GM12874 (cell line): Measurements from ENCODE around the gene MSANTD7.

Experiments used
- CTCF ChIP-seq: IDR thresholded peaks from 2 replicates; pipeline ENCODE4 v1.5.1; 2011; ENCODE audit warnings: low read depth, mild to moderate bottlenecking, control low read depth, low read length, moderate library complexity; ENCODE audit not compliant: insufficient read depth

Gene MSANTD7

GRCh38 chr10:14810969-14811953, 26.8 kb upstream of the MSANTD7 start:
- no peak for TF ChIP-seq CTCF

GRCh38 chr10:14812271-14812670, 25.8 kb upstream of the MSANTD7 start:
- TF ChIP-seq CTCF = no peak

- no peak for TF ChIP-seq CTCF
Observed at GRCh38 chr10:14815681-14816080, 22.4 kb upstream of the MSANTD7 start.

GRCh38 chr10:14820010-14820774, 17.9 kb upstream of the MSANTD7 start:
- TF ChIP-seq CTCF = no peak

GRCh38 chr10:14820775-14821154, 17.3 kb upstream of the MSANTD7 start:
- TF ChIP-seq CTCF = no peak

- TF ChIP-seq CTCF = no peak
Observed at GRCh38 chr10:14821635-14822375, 16.3 kb upstream of the MSANTD7 start.
